WTC11 (cell line): Measurements from ENCODE around the gene CLTCL1. TPM values are rescaled to one million over a fixed set of nuclear protein-coding genes. Genes with fewer than 3 reads are reported as not detected.

Experiments
- ATAC-seq: fragments of 200-7000 bp; cut with Tn5 transposase; 2 replicates; pipeline ENCODE4 v1.10.0; 2021; ENCODE audit warnings: mild to moderate bottlenecking, moderate library complexity
- CTCF ChIA-PET: fragments of 300-600 bp; sonication (Branson Sonifier 250); formaldehyde crosslinking; loops from one replicate; lab custom pipeline; 2021; ENCODE audit warnings: antibody characterized with exemption; lab: Charles Lee
- POLR2A ChIA-PET: fragments of 350-600 bp; sonication (Branson Sonifier 250); formaldehyde crosslinking; loops from one replicate; lab custom pipeline; 2021; ENCODE audit warnings: antibody characterized with exemption; lab: Charles Lee
- DNase-seq: peaks from one replicate; pipeline ENCODE4 v3.0.0; 2021; ENCODE audit warnings: low spot score
- H3K27ac Mint-ChIP-seq: 2 replicates; pipeline ENCODE4 v1.8.0; 2021; ENCODE audit warnings: mixed read lengths
- H3K27me3 Mint-ChIP-seq: 2 replicates; pipeline ENCODE4 v1.8.0; 2021; ENCODE audit warnings: low read depth, mild to moderate bottlenecking, moderate library complexity, mixed read lengths
- H3K36me3 Mint-ChIP-seq: 2 replicates; pipeline ENCODE4 v1.8.0; 2021; ENCODE audit warnings: mixed read lengths
- H3K4me1 Mint-ChIP-seq: 2 replicates; pipeline ENCODE4 v1.8.0; 2022; ENCODE audit warnings: mixed read lengths
- H3K4me3 Mint-ChIP-seq: 2 replicates; pipeline ENCODE4 v1.8.0; 2021; ENCODE audit warnings: mild to moderate bottlenecking, moderate library complexity, mixed read lengths
- H3K9me3 Mint-ChIP-seq: 2 replicates; pipeline ENCODE4 v1.8.0; 2021; ENCODE audit warnings: mixed read lengths
- AR ChIP-seq: fragments of 250-450 bp; sonication (Bioruptor Pico); IDR thresholded peaks from 2 replicates; pipeline ENCODE4 v1.9.0; 2021; ENCODE audit warnings: mild to moderate bottlenecking
- ATF1 ChIP-seq: sonication (generic); formaldehyde crosslinking; IDR thresholded peaks from 2 replicates; pipeline ENCODE4 v1.8.1; 2023; ENCODE audit warnings: mild to moderate bottlenecking, moderate library complexity, missing genetic modification reagents
- ATF3 ChIP-seq: sonication (generic); formaldehyde crosslinking; conservative IDR thresholded peaks from 2 replicates; pipeline ENCODE4 v1.8.1; 2022; ENCODE audit warnings: mild to moderate bottlenecking, missing genetic modification reagents
- CDX4 ChIP-seq: fragments of 250-450 bp; sonication (Bioruptor Pico); IDR thresholded peaks from 2 replicates; pipeline ENCODE4 v1.9.0; 2021; ENCODE audit warnings: moderate library complexity, mild to moderate bottlenecking, inconsistent platforms, borderline replicate concordance
- ELF4 ChIP-seq: sonication (generic); formaldehyde crosslinking; IDR thresholded peaks from 2 replicates; pipeline ENCODE4 v1.8.1; 2022; ENCODE audit warnings: low read depth, mild to moderate bottlenecking, moderate library complexity, missing genetic modification reagents
- EMX1 ChIP-seq: fragments of 250-450 bp; sonication (Bioruptor Pico); IDR thresholded peaks from 2 replicates; pipeline ENCODE4 v1.8.0; 2021; ENCODE audit warnings: mild to moderate bottlenecking
- FOXJ3 ChIP-seq: sonication (generic); formaldehyde crosslinking; IDR thresholded peaks from 2 replicates; pipeline ENCODE4 v1.9.0; 2021; ENCODE audit warnings: missing genetic modification reagents, mild to moderate bottlenecking, borderline replicate concordance
- JAZF1 ChIP-seq: fragments of 250-450 bp; sonication (Bioruptor Pico); IDR thresholded peaks from 2 replicates; pipeline ENCODE4 v1.9.0; 2021; ENCODE audit warnings: moderate library complexity, mild to moderate bottlenecking, inconsistent platforms
- JUN ChIP-seq: sonication (generic); formaldehyde crosslinking; IDR thresholded peaks from 2 replicates; pipeline ENCODE4 v1.8.0; 2023; ENCODE audit warnings: mild to moderate bottlenecking, missing genetic modification reagents
- MAX ChIP-seq: sonication (generic); formaldehyde crosslinking; IDR thresholded peaks from 2 replicates; pipeline ENCODE4 v1.8.0; 2022; ENCODE audit warnings: mild to moderate bottlenecking, missing genetic modification reagents
- NFYB ChIP-seq: sonication (generic); formaldehyde crosslinking; conservative IDR thresholded peaks from 2 replicates; pipeline ENCODE4 v1.8.0; 2022; ENCODE audit warnings: low read depth, missing genetic modification reagents
- NR3C1 ChIP-seq: sonication (generic); formaldehyde crosslinking; conservative IDR thresholded peaks from 2 replicates; pipeline ENCODE4 v1.8.1; 2023; ENCODE audit warnings: low read depth, mild to moderate bottlenecking, missing genetic modification reagents
- PRDM15 ChIP-seq: sonication (generic); formaldehyde crosslinking; IDR thresholded peaks from 2 replicates; pipeline ENCODE4 v1.8.0; 2022; ENCODE audit warnings: missing genetic modification reagents
- PRRX2 ChIP-seq: fragments of 250-450 bp; sonication (Bioruptor Pico); IDR thresholded peaks from 2 replicates; pipeline ENCODE4 v1.8.0; 2021; ENCODE audit warnings: mild to moderate bottlenecking
- SMAD3 ChIP-seq: sonication (generic); formaldehyde crosslinking; IDR thresholded peaks from 2 replicates; pipeline ENCODE4 v1.8.0; 2022; ENCODE audit warnings: missing genetic modification reagents, mild to moderate bottlenecking, borderline replicate concordance
- SMAD4 ChIP-seq: sonication (generic); formaldehyde crosslinking; IDR thresholded peaks from 2 replicates; pipeline ENCODE4 v1.8.0; 2022; ENCODE audit warnings: mild to moderate bottlenecking, missing genetic modification reagents
- SOX15 ChIP-seq: fragments of 250-450 bp; sonication (Bioruptor Pico); IDR thresholded peaks from 2 replicates; pipeline ENCODE4 v1.9.0; 2021; ENCODE audit warnings: mild to moderate bottlenecking
- SP1 ChIP-seq: sonication (generic); formaldehyde crosslinking; conservative IDR thresholded peaks from 2 replicates; pipeline ENCODE4 v1.8.1; 2022; ENCODE audit warnings: missing genetic modification reagents
- TEAD1 ChIP-seq: sonication (generic); formaldehyde crosslinking; IDR thresholded peaks from 2 replicates; pipeline ENCODE4 v1.8.0; 2022; ENCODE audit warnings: mild to moderate bottlenecking, missing genetic modification reagents
- ZBTB21 ChIP-seq: sonication (generic); formaldehyde crosslinking; IDR thresholded peaks from 2 replicates; pipeline ENCODE4 v1.8.1; 2023; ENCODE audit warnings: mild to moderate bottlenecking, missing genetic modification reagents, borderline replicate concordance
- ZMAT4 ChIP-seq: fragments of 250-450 bp; sonication (Bioruptor Pico); IDR thresholded peaks from 2 replicates; pipeline ENCODE4 v1.9.0; 2021; ENCODE audit warnings: mild to moderate bottlenecking
- ZNF121 ChIP-seq: sonication (generic); formaldehyde crosslinking; IDR thresholded peaks from 2 replicates; pipeline ENCODE4 v1.8.0; 2023; ENCODE audit warnings: missing genetic modification reagents
- ZNF263 ChIP-seq: sonication (generic); formaldehyde crosslinking; IDR thresholded peaks from 2 replicates; pipeline ENCODE4 v1.8.1; 2022; ENCODE audit warnings: low read depth, mild to moderate bottlenecking, moderate library complexity, missing genetic modification reagents
- ZNF532 ChIP-seq: fragments of 250-450 bp; sonication (Bioruptor Pico); IDR thresholded peaks from 2 replicates; pipeline ENCODE4 v1.9.0; 2021; ENCODE audit warnings: mild to moderate bottlenecking, borderline replicate concordance
- ZNF671 ChIP-seq: fragments of 250-450 bp; sonication (Bioruptor Pico); IDR thresholded peaks from 2 replicates; pipeline ENCODE4 v1.8.0; 2021; ENCODE audit warnings: mild to moderate bottlenecking
- total RNA-seq: library from RNA; stranded (reverse); gene quantifications from 3 replicates; pipeline ENCODE4 v1.2.3, GENCODE V29; 2021

CLTCL1 gene
- total RNA-seq, 1 experiment from 2014 or later, result 15.5 TPM

GRCh38 chr22:19275919-19276600 is 15.5 kb downstream of the CLTCL1 start:
- ChIA-PET CTCF (no interaction called here), POLR2A (no interaction called here)
- Mint-ChIP-seq H3K9me3 (no peaks in the 10 kb centered on the region), H3K27ac (no peak overlapping the region), H3K4me1 (peaks cover 8% of the 10 kb centered on the region; the same call in 1 of the 2 replicates), H3K36me3 (no peaks in the 10 kb centered on the region), H3K27me3 (no peaks in the 10 kb centered on the region; the same call in 1 of the 2 replicates), H3K4me3 (no peak overlapping the region)
- TF ChIP-seq JUN (CRISPR knock-in tag), result no peak
- TF ChIP-seq PRDM15, result no peak
- no peak for TF ChIP-seq ZMAT4
- TF ChIP-seq FOXJ3, result no peak
- TF ChIP-seq ZNF263 (CRISPR knock-in tag), result no peak
- no peak for TF ChIP-seq SOX15 (CRISPR knock-in tag)
- TF ChIP-seq ATF1 (CRISPR knock-in tag), result no peak
- TF ChIP-seq NR3C1 (CRISPR knock-in tag), result no peak
- no peak for TF ChIP-seq SMAD3 (CRISPR knock-in tag)
- no peak for TF ChIP-seq MAX (CRISPR knock-in tag)
- no peak for TF ChIP-seq ZNF671 (CRISPR knock-in tag)
- TF ChIP-seq NFYB (CRISPR knock-in tag), result no peak
- no peak for TF ChIP-seq ZBTB21
- TF ChIP-seq AR (CRISPR knock-in tag), result no peak
- TF ChIP-seq SP1 (CRISPR knock-in tag), result no peak
- TF ChIP-seq PRRX2 (CRISPR knock-in tag), result no peak
- TF ChIP-seq ATF3, result no peak
- no peak for DNase-seq
- no peak for ATAC-seq

GRCh38 chr22:19275513-19275912 is 16.0 kb downstream of the CLTCL1 start:
- ChIA-PET POLR2A (no interaction called here), CTCF (no interaction called here)
- no peak overlapping the region for H3K27ac Mint-ChIP-seq
- TF ChIP-seq TEAD1 (CRISPR knock-in tag), result no peak
- TF ChIP-seq ZNF121 (CRISPR knock-in tag), result no peak
- no peak for TF ChIP-seq CDX4 (CRISPR knock-in tag)
- TF ChIP-seq SMAD4 (CRISPR knock-in tag), result no peak
- TF ChIP-seq ATF3, result no peak
- TF ChIP-seq ELF4, result no peak
- TF ChIP-seq EMX1 (CRISPR knock-in tag), result no peak
- no peak for TF ChIP-seq JAZF1
- TF ChIP-seq ZNF532 (CRISPR knock-in tag), result no peak
- TF ChIP-seq, all 79 proteins: peak for 0
- DNase-seq (no peak), ATAC-seq (no peak)
- peaks cover 8% of the 10 kb centered on the region; the same call in 1 of the 2 replicates for H3K4me1 Mint-ChIP-seq
- no peaks in the 10 kb centered on the region for H3K36me3 Mint-ChIP-seq
- H3K27me3 Mint-ChIP-seq, result no peaks in the 10 kb centered on the region; the same call in 1 of the 2 replicates
- no peaks in the 10 kb centered on the region for H3K9me3 Mint-ChIP-seq
- H3K4me3 Mint-ChIP-seq, result no peak overlapping the region
